ENCODE data around the gene FGF14. TPM values are rescaled to one million over a fixed set of nuclear protein-coding genes. Genes with fewer than 3 reads are reported as not detected.

FGF14 gene
- total and polyA plus RNA-seq, 2 experiments from 2014 or later = 0.03 TPM; not detected in 1

GRCh38 chr13:101829484-101829883 lies 572.4 kb downstream of the FGF14 start:
- no peaks in the 10 kb centered on the region for H3K4me1 Mint-ChIP-seq
- Histone ChIP-seq H3K4me3 (no peak overlapping the region), H2AFZ (no peak overlapping the region), H3K4me1 (ENCODE audit: insufficient read depth) (no peaks in the 10 kb centered on the region), H3K79me2 (replicated peaks; ENCODE audit: insufficient read depth) (no peaks in the 10 kb centered on the region), H3K36me3 (ENCODE audit: insufficient read depth) (no peaks in the 10 kb centered on the region), H4K20me1 (replicated peaks; ENCODE audit: insufficient read depth) (no peaks in the 10 kb centered on the region), H3K9me2 (ENCODE audit: insufficient read depth) (no peaks in the 10 kb centered on the region), H3K4me2 (no peak overlapping the region), H3F3A (replicated peaks; ENCODE audit: low read depth) (no peaks in the 10 kb centered on the region), H3K27me3 (ENCODE audit: insufficient read depth) (no peaks in the 10 kb centered on the region), H3K27ac (ENCODE audit: low read depth) (no peak overlapping the region)
- no peak overlapping the region for H3K4me3 Mint-ChIP-seq
- H3K9me3 Mint-ChIP-seq = peaks cover 4% of the 10 kb centered on the region
- H3K36me3 Mint-ChIP-seq (ENCODE audit: low read depth) = peaks cover 4% of the 10 kb centered on the region
- H3K27me3 Mint-ChIP-seq (ENCODE audit: insufficient read depth, low read depth, poor library complexity) = no peaks in the 10 kb centered on the region
- DNase-seq (ENCODE audit: low spot score) = no peak
- H3K27ac Mint-ChIP-seq = no peak overlapping the region
- no peak for ATAC-seq
- TF ChIP-seq REST (IDR thresholded peaks at IDR 0.05; ENCODE audit: unreplicated experiment) (no peak), STAT1 (IDR thresholded peaks at IDR 0.05; ENCODE audit: unreplicated experiment) (no peak), NANOG (IDR thresholded peaks at IDR 0.05; ENCODE audit: borderline replicate concordance) (no peak), ZNF462 (CRISPR knock-in tag; IDR thresholded peaks at IDR 0.05) (no peak), CTCF (conservative IDR thresholded peaks at IDR 0.05; ENCODE audit: low read depth in 2 of 2) (no peak), JUNB (IDR thresholded peaks at IDR 0.05; ENCODE audit: unreplicated experiment) (no peak), ZNF331 (CRISPR knock-in tag; IDR thresholded peaks at IDR 0.05; ENCODE audit: low read depth) (no peak)

Measured in GM23338 (cell line).